Measurements from ENCODE around the gene RPTN.

Gene RPTN

DNA sequence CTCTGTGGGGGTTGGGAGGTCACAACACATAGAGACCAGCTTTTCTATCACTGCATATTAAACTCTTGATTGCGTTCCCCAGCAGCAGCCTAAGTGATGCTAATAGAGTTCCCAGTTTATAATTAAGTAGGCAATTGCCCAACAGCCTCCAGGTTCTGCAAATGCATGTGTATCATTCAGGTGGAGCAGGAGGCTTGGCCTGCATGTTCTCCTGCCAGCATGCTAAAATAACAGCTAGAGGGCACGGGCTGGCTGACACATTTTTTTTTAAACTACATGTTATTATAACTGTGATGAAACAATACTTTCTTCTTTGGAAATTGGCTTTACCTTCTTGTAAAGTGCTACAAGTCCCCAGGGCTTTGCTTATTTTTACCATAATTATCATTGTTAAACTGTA, 54.2 kb downstream of the RPTN start:
- no peaks in the 10 kb centered on the region for H3K27me3 ChIP-seq (ENCODE audit: insufficient read depth, low read length, poor library complexity, severe bottlenecking)
- peaks cover 6% of the 10 kb centered on the region for H3K4me1 ChIP-seq (ENCODE audit: insufficient read depth, low read length, poor library complexity, severe bottlenecking)
- H3K9ac ChIP-seq (ENCODE audit: low read depth, low read length, poor library complexity, severe bottlenecking) = no peak overlapping the region

More for the DNA sequence above, 54.2 kb downstream of the RPTN start:
- H3K4me3 ChIP-seq (ENCODE audit: low read length, poor library complexity, severe bottlenecking) = no peak overlapping the region
- no peaks in the 10 kb centered on the region for H3K9me3 ChIP-seq (ENCODE audit: insufficient read depth, low read depth, low read length)
- no peaks in the 10 kb centered on the region for H3K79me2 ChIP-seq (ENCODE audit: insufficient read depth, low read length)
- no peaks in the 10 kb centered on the region for H3K9me2 ChIP-seq (replicated peaks; ENCODE audit: low read depth, low read length)
- no peaks in the 10 kb centered on the region for H3F3A ChIP-seq (ENCODE audit: low read depth)
- no peak overlapping the region for H3K4me2 ChIP-seq (ENCODE audit: low read depth, low read length, poor library complexity, severe bottlenecking)
- H3K36me3 ChIP-seq (ENCODE audit: insufficient read depth, low read length) = no peaks in the 10 kb centered on the region
- no peak overlapping the region for H2AFZ ChIP-seq (ENCODE audit: low read length)
- no peaks in the 10 kb centered on the region for H4K20me1 ChIP-seq (ENCODE audit: insufficient read depth, low read length, poor library complexity, severe bottlenecking)
- TF ChIP-seq EZH2phosphoT487 (IDR thresholded peaks at IDR 0.05; ENCODE audit: borderline replicate concordance) = no peak
- TF ChIP-seq, protein P1, sequence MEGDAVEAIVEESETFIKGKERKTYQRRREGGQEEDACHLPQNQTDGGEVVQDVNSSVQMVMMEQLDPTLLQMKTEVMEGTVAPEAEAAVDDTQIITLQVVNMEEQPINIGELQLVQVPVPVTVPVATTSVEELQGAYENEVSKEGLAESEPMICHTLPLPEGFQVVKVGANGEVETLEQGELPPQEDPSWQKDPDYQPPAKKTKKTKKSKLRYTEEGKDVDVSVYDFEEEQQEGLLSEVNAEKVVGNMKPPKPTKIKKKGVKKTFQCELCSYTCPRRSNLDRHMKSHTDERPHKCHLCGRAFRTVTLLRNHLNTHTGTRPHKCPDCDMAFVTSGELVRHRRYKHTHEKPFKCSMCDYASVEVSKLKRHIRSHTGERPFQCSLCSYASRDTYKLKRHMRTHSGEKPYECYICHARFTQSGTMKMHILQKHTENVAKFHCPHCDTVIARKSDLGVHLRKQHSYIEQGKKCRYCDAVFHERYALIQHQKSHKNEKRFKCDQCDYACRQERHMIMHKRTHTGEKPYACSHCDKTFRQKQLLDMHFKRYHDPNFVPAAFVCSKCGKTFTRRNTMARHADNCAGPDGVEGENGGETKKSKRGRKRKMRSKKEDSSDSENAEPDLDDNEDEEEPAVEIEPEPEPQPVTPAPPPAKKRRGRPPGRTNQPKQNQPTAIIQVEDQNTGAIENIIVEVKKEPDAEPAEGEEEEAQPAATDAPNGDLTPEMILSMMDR (conservative IDR thresholded peaks at IDR 0.05; ENCODE audit: low read length) = no peak
